Subcutaneous adipose tissue (tissue), 4 donors: ENCODE data around the gene KSR2. TPM values are rescaled to one million over a fixed set of nuclear protein-coding genes. Genes with fewer than 3 reads are reported as not detected.

ENCODE experiments used
- CTCF ChIP-seq: fragments of 450-650 bp; IDR thresholded peaks from one replicate; pipeline ENCODE4 v1.5.1; 2016; ENCODE audit warnings: low read depth, mild to moderate bottlenecking, control low read depth, antibody characterized with exemption, moderate library complexity
- total RNA-seq, 4 donors: library from RNA; depleted of rRNA; stranded (reverse); fragments of >200 nt; gene quantifications; one replicate each; pipeline ENCODE4 v1.1.0, GENCODE V29; 2016

KSR2 gene
- total RNA-seq, 4 donors from 2014 or later: under 0.01 TPM; not detected in 1

GRCh38 chr12:117662620-117663395 lies 306.0 kb downstream of the KSR2 start:
- no peak for TF ChIP-seq CTCF

GRCh38 chr12:117662220-117662619 lies 306.6 kb downstream of the KSR2 start:
- no peak for TF ChIP-seq CTCF

- TF ChIP-seq CTCF: no peak
Measured at GRCh38 chr12:117661471-117661870, 307.3 kb downstream of the KSR2 start.

GRCh38 chr12:117660896-117661295 lies 307.9 kb downstream of the KSR2 start:
- no peak for TF ChIP-seq CTCF

GRCh38 chr12:117658226-117658625 lies 310.6 kb downstream of the KSR2 start:
- no peak for TF ChIP-seq CTCF

GRCh38 chr12:117649796-117650195 lies 319.0 kb downstream of the KSR2 start:
- no peak for TF ChIP-seq CTCF

GRCh38 chr12:117646520-117646919 lies 322.3 kb downstream of the KSR2 start:
- TF ChIP-seq CTCF: no peak
